Activated CD8-positive, alpha-beta memory T cell treated with anti-CD3 and anti-CD28 coated beads for 4 hours (primary cell): ENCODE data around the gene TTC31.

Source experiments
- DNase-seq, 2 donors: peaks; one replicate each; pipeline ENCODE4 v3.0.0-alpha.2; 2020; ENCODE audit warnings: low read depth in 2 of 2

Gene TTC31

GRCh38 chr2:74486141-74486540 is 3.3 kb downstream of the TTC31 start:
- DNase-seq: no peak

- DNase-seq: no peak
These were observed 6.0 kb downstream of the TTC31 start for GRCh38 chr2:74488643-74489481.

GRCh38 chr2:74489906-74490305 is 7.0 kb downstream of the TTC31 start:
- no peak for DNase-seq

- no peak for DNase-seq
These were observed 9.0 kb downstream of the TTC31 start for GRCh38 chr2:74491648-74492544.

GRCh38 chr2:74493546-74493945 is 10.7 kb downstream of the TTC31 start:
- no peak for DNase-seq

GRCh38 chr2:74495440-74495839 is 12.6 kb downstream of the TTC31 start:
- no peak for DNase-seq

GRCh38 chr2:74496997-74497776 is 14.3 kb downstream of the TTC31 start:
- no peak for DNase-seq

- no peak for DNase-seq
These were observed 15.1 kb downstream of the TTC31 start for GRCh38 chr2:74497777-74498499.

- DNase-seq: no peak
These were observed 15.8 kb downstream of the TTC31 start for GRCh38 chr2:74498500-74499266.

- DNase-seq: no peak
These were observed 16.5 kb downstream of the TTC31 start, which contains the start of gene LBX2 for GRCh38 chr2:74499267-74499939. Gene LBX2, minus strand, starts transcription at chr2:74499603. Its CDS starts 66 bp downstream, at chr2:74499537.

GRCh38 chr2:74499940-74500577 is 17.2 kb downstream of the TTC31 start:
- no peak for DNase-seq

- no peak for DNase-seq
These were observed 17.7 kb downstream of the TTC31 start for GRCh38 chr2:74500578-74500946.

- DNase-seq: no peak
These were observed 18.6 kb downstream of the TTC31 start for GRCh38 chr2:74501335-74502071.

GRCh38 chr2:74502147-74502719 is 19.4 kb downstream of the TTC31 start:
- DNase-seq: no peak

GRCh38 chr2:74502720-74503505 is 20.0 kb downstream of the TTC31 start:
- no peak for DNase-seq

GRCh38 chr2:74503506-74504475 is 20.9 kb downstream of the TTC31 start:
- no peak for DNase-seq
